Stimulated activated naive B cell treated with anti-CD40 and anti-IgM and Interleukin-4, amounts not matched to agents 10 μg/mL and 1 μg/mL and 100 μg/mL, for 72 hours (primary cell): ENCODE data around the gene GBX1.

Experiments used
- ATAC-seq, 2 donors: fragments of 150-1000 bp; cut with Tn5 transposase; replicated peaks; 2 replicates each; pipeline ENCODE4 v1.10.0; 2021; ENCODE audit warnings: moderate library complexity in 1 of 2
- DNase-seq: peaks from one replicate; pipeline ENCODE4 v3.0.0; 2021
- H3K27ac Mint-ChIP-seq: one replicate; pipeline ENCODE4 v1.8.0; 2022; ENCODE audit warnings: mild to moderate bottlenecking, mixed read lengths
- H3K27me3 Mint-ChIP-seq, 2 donors: one replicate each; pipeline ENCODE4 v1.8.0; 2022; ENCODE audit warnings: mixed read lengths in 2 of 2
- H3K36me3 Mint-ChIP-seq, 2 donors: one replicate each; pipeline ENCODE4 v1.8.0; 2022; ENCODE audit warnings: mixed read lengths in 2 of 2, mild to moderate bottlenecking in 1 of 2
- H3K4me1 Mint-ChIP-seq, 2 donors: one replicate each; pipeline ENCODE4 v1.8.0; 2022; ENCODE audit warnings: mixed read lengths in 2 of 2, mild to moderate bottlenecking in 1 of 2
- H3K4me3 Mint-ChIP-seq, 2 donors: one replicate each; pipeline ENCODE4 v1.8.0; 2022; ENCODE audit warnings: mild to moderate bottlenecking in 2 of 2, mixed read lengths in 2 of 2, moderate library complexity in 1 of 2
- H3K9me3 Mint-ChIP-seq, 2 donors: one replicate each; pipeline ENCODE4 v1.8.0; 2022; ENCODE audit warnings: mixed read lengths in 2 of 2, mild to moderate bottlenecking in 1 of 2

GBX1 gene

DNA sequence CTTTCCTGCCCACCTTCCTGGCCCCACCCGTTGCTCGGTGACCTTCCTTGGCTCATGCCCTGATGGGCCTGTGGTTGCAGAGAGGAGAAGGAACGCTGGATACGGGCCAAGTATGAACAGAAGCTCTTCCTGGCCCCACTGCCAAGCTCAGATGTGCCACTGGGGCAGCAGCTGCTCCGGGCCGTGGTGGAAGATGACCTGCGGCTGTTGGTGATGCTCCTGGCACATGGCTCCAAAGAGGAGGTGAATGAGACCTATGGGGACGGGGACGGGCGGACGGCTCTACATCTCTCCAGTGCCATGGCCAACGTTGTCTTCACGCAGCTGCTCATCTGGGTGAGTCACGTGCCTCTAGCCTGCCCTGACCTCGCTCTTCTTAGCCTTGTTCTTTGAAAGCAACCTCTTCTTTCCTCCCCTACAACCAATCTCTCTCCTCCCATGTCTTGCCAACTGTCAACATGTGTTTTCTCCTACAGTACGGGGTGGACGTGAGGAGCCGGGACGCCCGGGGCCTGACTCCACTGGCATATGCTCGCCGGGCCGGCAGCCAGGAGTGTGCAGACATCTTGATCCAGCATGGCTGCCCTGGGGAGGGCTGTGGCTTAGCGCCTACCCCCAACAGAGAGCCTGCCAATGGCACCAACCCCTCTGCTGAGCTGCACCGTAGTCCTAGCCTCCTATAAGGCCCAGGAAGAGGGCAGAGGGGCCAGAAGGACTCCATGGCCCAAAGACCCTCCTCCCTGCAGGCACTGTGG is 24.1 kb downstream of the GBX1 start:
- no peaks in the 10 kb centered on the region for H3K9me3 Mint-ChIP-seq
- H3K36me3 Mint-ChIP-seq: no peaks in the 10 kb centered on the region

DNA sequence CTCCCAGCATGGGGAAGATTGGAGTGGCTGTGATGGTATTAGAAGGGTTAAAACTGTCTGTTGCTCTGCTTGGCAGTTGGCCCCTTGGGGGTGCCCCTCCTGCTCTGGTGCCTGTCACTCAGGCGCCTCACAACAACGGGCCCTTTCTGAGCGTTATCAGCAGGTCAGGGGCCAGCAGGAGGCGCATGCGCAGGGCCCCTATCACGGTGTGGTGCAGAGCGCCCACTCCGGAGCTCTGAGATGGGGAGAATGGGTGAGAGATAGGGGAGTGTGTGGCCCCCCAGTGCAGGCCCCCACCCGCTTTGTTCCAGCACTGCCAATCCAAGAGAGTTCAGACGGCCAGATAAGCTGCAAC is 24.8 kb downstream of the GBX1 start:
- DNase-seq: no peak
- H3K27ac Mint-ChIP-seq: no peak overlapping the region
- no peaks in the 10 kb centered on the region for H3K9me3 Mint-ChIP-seq
- no peak for ATAC-seq
- H3K27me3 Mint-ChIP-seq: no peaks in the 10 kb centered on the region
- H3K36me3 Mint-ChIP-seq: no peaks in the 10 kb centered on the region
- no peaks in the 10 kb centered on the region for H3K4me1 Mint-ChIP-seq
- H3K4me3 Mint-ChIP-seq: no peak overlapping the region

More for the DNA sequence above, 24.1 kb downstream of the GBX1 start:
- Mint-ChIP-seq H3K27ac (no peak overlapping the region), H3K4me3 (no peak overlapping the region), H3K27me3 (no peaks in the 10 kb centered on the region), H3K4me1 (no peaks in the 10 kb centered on the region)
- ATAC-seq (no peak), DNase-seq (no peak)

GRCh38 chr7:151141855-151142685 is 25.4 kb downstream of the GBX1 start:
- Mint-ChIP-seq H3K36me3 (no peaks in the 10 kb centered on the region), H3K27ac (no peak overlapping the region), H3K4me3 (no peak overlapping the region), H3K4me1 (no peaks in the 10 kb centered on the region), H3K9me3 (no peaks in the 10 kb centered on the region), H3K27me3 (no peaks in the 10 kb centered on the region)
- no peak for DNase-seq
- no peak for ATAC-seq

GRCh38 chr7:151141311-151141854 is 26.1 kb downstream of the GBX1 start:
- no peak overlapping the region for H3K4me3 Mint-ChIP-seq
- no peaks in the 10 kb centered on the region for H3K9me3 Mint-ChIP-seq
- H3K36me3 Mint-ChIP-seq: no peaks in the 10 kb centered on the region
- H3K27me3 Mint-ChIP-seq: no peaks in the 10 kb centered on the region
- ATAC-seq (no peak), DNase-seq (no peak)
- no peaks in the 10 kb centered on the region for H3K4me1 Mint-ChIP-seq
- no peak overlapping the region for H3K27ac Mint-ChIP-seq

DNA sequence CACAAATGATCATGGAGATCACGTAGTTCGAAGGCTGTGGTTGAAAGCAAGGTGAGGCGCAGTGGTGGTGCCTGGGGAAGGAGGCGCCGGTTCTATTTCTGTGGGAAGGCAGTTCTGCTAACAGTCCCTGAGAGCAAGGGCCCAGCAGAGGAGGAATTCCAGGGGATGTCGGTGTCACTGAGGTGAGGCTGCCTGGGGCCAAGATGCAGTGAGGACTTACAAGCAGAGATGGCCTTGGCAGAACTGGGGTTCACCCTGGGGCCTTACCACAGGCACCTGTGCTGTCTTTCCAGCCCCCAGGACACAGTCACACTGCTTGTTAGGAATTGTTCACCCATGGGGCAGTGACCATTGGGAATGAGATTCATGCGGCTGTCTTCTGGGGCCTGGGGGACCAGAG is 26.7 kb downstream of the GBX1 start:
- Mint-ChIP-seq H3K27me3 (no peaks in the 10 kb centered on the region), H3K36me3 (no peaks in the 10 kb centered on the region), H3K27ac (no peak overlapping the region), H3K4me1 (no peaks in the 10 kb centered on the region), H3K4me3 (no peak overlapping the region), H3K9me3 (no peaks in the 10 kb centered on the region)
- no peak for ATAC-seq
- DNase-seq: no peak

DNA sequence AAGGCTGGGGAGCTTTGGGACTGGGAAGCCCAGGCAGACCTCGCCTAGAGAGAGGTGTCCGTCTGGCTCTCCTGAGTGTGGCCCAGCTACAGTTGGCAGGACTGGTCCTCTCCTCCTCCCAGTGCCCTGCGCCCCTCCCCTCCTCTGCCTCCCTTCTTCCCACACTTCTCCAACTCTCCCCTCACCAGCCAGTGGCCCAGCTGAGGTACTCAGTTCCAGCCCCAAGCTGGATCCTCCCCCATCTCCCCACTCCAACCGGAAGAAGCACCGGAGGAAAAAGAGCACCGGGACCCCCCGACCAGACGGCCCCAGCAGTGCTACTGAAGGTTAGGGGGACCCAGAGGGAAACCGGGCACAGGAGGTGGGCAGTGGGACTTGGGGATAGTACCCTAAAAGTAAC is 27.7 kb downstream of the GBX1 start:
- Mint-ChIP-seq H3K4me1 (no peaks in the 10 kb centered on the region), H3K9me3 (no peaks in the 10 kb centered on the region), H3K4me3 (no peak overlapping the region), H3K36me3 (no peaks in the 10 kb centered on the region), H3K27ac (no peak overlapping the region), H3K27me3 (no peaks in the 10 kb centered on the region)
- no peak for DNase-seq
- ATAC-seq: no peak

DNA sequence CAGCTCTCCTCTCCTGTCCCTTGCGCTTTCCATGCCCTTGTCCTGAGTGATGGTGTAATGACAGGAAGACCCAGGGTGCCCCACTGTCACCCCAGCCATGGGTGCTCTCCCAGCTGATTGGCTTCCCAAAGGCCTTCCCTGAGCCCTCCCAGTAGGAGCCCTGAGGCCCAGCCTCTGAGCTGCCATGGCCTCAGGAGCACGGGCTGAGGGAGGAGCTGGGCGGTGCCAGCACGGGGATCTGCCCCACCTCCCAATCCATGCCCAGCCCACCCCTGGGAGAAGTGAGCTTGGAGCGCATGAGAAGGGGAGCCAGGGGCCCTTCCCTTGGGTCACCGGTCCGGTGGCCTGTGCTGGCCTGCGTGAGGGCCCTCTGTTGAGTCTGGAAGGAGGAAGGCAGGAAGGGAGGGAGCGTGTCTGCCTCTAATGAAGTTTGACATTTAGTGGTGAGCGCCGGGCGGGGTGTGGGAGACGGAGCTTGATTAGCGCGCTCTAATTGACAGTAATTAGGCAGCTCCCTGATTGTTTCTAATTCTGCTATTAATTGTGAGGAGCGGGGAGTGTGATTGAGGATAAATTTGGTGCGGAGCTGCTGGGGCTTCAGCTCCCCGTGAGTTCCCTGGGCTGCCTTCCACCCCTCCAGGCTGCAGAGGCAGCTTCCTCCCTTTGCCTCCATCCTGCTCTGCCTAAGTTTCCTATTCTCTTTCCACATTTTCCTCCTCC is 28.3 kb downstream of the GBX1 start:
- H3K4me3 Mint-ChIP-seq: no peak overlapping the region
- H3K36me3 Mint-ChIP-seq: no peaks in the 10 kb centered on the region
- H3K27me3 Mint-ChIP-seq: no peaks in the 10 kb centered on the region
- H3K9me3 Mint-ChIP-seq: no peaks in the 10 kb centered on the region
- no peak overlapping the region for H3K27ac Mint-ChIP-seq
- H3K4me1 Mint-ChIP-seq: no peaks in the 10 kb centered on the region
- no peak for ATAC-seq
- DNase-seq: no peak

- Mint-ChIP-seq H3K4me3 (no peak overlapping the region), H3K4me1 (no peaks in the 10 kb centered on the region), H3K27me3 (no peaks in the 10 kb centered on the region), H3K36me3 (no peaks in the 10 kb centered on the region), H3K27ac (no peak overlapping the region), H3K9me3 (no peaks in the 10 kb centered on the region)
- DNase-seq (no peak), ATAC-seq (no peak)
Measured at GRCh38 chr7:151138153-151138851, 29.2 kb downstream of the GBX1 start.

- H3K27me3 Mint-ChIP-seq: no peaks in the 10 kb centered on the region
- no peaks in the 10 kb centered on the region for H3K36me3 Mint-ChIP-seq
- no peak overlapping the region for H3K4me3 Mint-ChIP-seq
- H3K27ac Mint-ChIP-seq: no peak overlapping the region
- DNase-seq: no peak
- H3K9me3 Mint-ChIP-seq: no peaks in the 10 kb centered on the region
- no peak for ATAC-seq
- H3K4me1 Mint-ChIP-seq: no peaks in the 10 kb centered on the region
Measured at GRCh38 chr7:151137791-151138152, 29.7 kb downstream of the GBX1 start.

DNA sequence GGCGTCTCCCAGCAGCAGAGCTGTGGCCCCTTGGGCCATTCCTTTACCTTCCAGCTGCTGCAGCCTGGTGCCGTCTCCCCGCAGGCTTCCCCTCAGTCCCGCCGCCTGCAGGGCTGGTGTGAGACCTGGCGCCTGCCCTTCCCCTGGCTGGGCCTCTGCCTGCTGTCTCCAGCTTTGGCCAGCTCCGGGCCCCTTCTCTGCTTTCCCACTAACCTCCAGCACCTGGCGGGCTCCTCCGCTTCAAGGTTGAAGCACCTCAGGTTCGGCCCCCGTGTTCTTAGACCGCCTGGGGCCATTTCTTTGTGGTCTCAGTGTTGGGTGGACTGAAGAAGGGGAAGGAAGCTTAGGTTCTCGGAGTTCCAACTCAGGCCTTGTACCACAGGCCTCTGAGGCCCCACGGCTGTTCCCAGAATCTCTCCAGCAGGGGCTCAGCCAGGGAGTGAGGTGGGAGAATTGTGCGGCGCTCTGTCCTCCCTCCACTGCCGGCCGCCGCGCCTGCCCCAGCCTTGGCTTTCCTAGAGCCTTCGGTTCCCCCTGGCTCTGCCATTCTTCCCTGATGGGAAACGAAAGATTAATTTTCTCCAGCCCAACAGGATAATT is 30.3 kb downstream of the GBX1 start:
- Mint-ChIP-seq H3K9me3 (no peaks in the 10 kb centered on the region), H3K27me3 (no peaks in the 10 kb centered on the region), H3K27ac (no peak overlapping the region), H3K4me3 (no peak overlapping the region), H3K36me3 (no peaks in the 10 kb centered on the region), H3K4me1 (no peaks in the 10 kb centered on the region)
- DNase-seq: no peak
- no peak for ATAC-seq

DNA sequence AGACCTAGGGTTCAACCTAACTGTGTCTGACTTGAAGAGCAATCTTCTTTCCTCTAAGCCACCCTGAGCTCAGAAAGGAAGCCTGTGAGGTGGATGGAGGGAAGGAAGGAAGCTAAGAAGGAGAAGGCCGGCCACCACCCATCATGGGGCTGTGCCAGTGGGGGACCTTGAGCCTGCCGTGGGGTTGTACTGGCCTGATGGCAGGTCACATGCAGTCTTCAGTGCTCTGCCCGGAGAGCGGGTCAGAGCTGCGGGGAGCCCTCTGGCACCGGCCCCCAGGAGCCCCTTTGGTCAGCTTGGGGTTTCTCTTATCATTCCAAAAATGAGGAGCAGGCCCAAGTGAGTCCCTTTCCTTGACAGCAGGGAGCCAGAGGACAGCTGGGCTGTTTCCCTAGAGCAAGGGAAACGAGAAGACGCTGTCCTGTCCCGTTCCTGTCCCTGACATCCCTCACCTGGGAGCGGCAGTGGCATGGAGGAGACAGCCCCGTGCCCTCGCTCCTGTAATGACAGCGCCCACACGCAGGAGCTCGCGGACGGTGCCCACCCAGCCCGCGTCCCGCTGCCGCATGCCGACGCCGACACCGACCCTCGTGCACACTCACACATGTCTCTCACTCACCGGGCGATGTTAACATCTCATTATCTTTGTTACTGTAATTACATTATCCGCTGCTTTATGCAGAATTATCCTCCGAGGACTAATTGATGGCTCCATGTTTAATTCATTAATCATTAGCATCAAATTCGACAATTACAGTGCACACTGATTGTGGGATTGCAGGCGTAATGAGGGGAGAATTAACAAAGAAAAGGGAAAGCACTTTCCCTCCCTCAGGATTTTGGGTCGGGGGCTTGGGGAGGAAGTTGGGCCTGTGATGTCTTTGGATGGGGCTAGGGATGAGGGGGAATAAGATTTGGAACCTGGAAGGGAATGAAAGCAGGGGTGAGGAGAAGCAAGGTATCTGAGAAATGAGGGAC is 31.3 kb downstream of the GBX1 start:
- no peaks in the 10 kb centered on the region for H3K27me3 Mint-ChIP-seq
- DNase-seq (no peak), ATAC-seq (no peak)
- no peak overlapping the region for H3K4me3 Mint-ChIP-seq
- no peaks in the 10 kb centered on the region for H3K36me3 Mint-ChIP-seq
- H3K4me1 Mint-ChIP-seq: no peaks in the 10 kb centered on the region
- no peak overlapping the region for H3K27ac Mint-ChIP-seq
- H3K9me3 Mint-ChIP-seq: no peaks in the 10 kb centered on the region

- ATAC-seq (no peak), DNase-seq (no peak)
- H3K9me3 Mint-ChIP-seq: no peaks in the 10 kb centered on the region
- no peaks in the 10 kb centered on the region for H3K27me3 Mint-ChIP-seq
- no peak overlapping the region for H3K27ac Mint-ChIP-seq
- no peak overlapping the region for H3K4me3 Mint-ChIP-seq
- H3K4me1 Mint-ChIP-seq: no peaks in the 10 kb centered on the region
- H3K36me3 Mint-ChIP-seq: no peaks in the 10 kb centered on the region
Measured at GRCh38 chr7:151135525-151135845, 32.0 kb downstream of the GBX1 start.
